Ovary (tissue), 9 donors: ENCODE measurements around the gene ATXN1. TPM values are rescaled to one million over a fixed set of nuclear protein-coding genes. Genes with fewer than 3 reads are reported as not detected.

ENCODE experiments used
- DNase-seq, 5 donors: peaks; one replicate each; pipeline ENCODE4 v3.0.0-alpha.2; 2019 to 2020
- H3K27ac ChIP-seq, 2 donors: fragments of 200-600 bp; one replicate each; pipeline versions ENCODE4 v1.5.1 to v1.8.0; 2019 to 2022
- H3K27me3 ChIP-seq: fragments of 200-600 bp; one replicate; pipeline ENCODE4 v1.8.0; 2022
- H3K36me3 ChIP-seq: fragments of 200-600 bp; sonication (generic); one replicate; pipeline ENCODE4 v1.5.1; 2019
- H3K4me1 ChIP-seq: one replicate; pipeline ENCODE4 v1.8.1; 2013; ENCODE audit warnings: mild to moderate bottlenecking, moderate library complexity; ENCODE audit not compliant: insufficient read depth
- H3K4me3 ChIP-seq: fragments of 200-600 bp; sonication (generic); one replicate; pipeline ENCODE4 v1.5.1; 2017
- H3K9me3 ChIP-seq, 2 donors: fragments of 200-600 bp in 1 of 2; sonication (generic) in 1 of 2; one replicate each; pipeline versions ENCODE4 v1.5.1 to v1.8.1; 2013 to 2019; ENCODE audit warnings: mild to moderate bottlenecking in 1 of 2, moderate library complexity in 1 of 2
- CTCF ChIP-seq, 3 donors: fragments of 450-650 bp in 2 of 3; fragments of 200-600 bp in 1 of 3; IDR thresholded peaks; one replicate each; pipeline versions ENCODE4 v1.5.1 to v1.8.0; 2016 to 2022; ENCODE audit warnings: antibody characterized with exemption in 3 of 3, mild to moderate bottlenecking in 1 of 3
- EP300 ChIP-seq: sonication (generic); formaldehyde crosslinking; IDR thresholded peaks from one replicate; pipeline ENCODE4 v1.6.1; 2017; ENCODE audit warnings: antibody characterized with exemption
- POLR2A ChIP-seq: fragments of 450-650 bp; IDR thresholded peaks from one replicate; pipeline ENCODE4 v1.6.1; 2017; ENCODE audit warnings: antibody characterized with exemption, mild to moderate bottlenecking, moderate library complexity
- WGBS, 3 donors: extraction: QIAGEN DNeasy Blood & Tissue Kit in 1 of 3; methylation state at CpG; one replicate each; pipeline versions ENCODE4 v1.1.5 to v1.1.7; 2013 to 2017; 5-methylcytosine and 5-hydroxymethylcytosine counted together
- intact Hi-C, 4 donors: fragments of 100-400 bp; cut with DNase I; formaldehyde crosslinking; loops; one replicate each; pipeline versions ENCODE4 v1.11.0 to v1.15.1; 2022 to 2023
- polyA plus RNA-seq, 2 donors: library from polyadenylated mRNA; stranded (reverse); fragments of 200-250 nt in 1 of 2; fragments of 350-450 nt in 1 of 2; fragmentation: Illumina TruSeq in 1 of 2; extraction: RNeasy Lipid Tissue Mini Kit (QIAGEN cat#74804) in 1 of 2; gene quantifications; one replicate each; pipeline ENCODE4 v1.2.3, GENCODE V29; 2013 to 2014
- total RNA-seq, 7 donors: library from RNA; depleted of rRNA in 2 of 7; stranded (reverse); fragments of >200 nt in 2 of 7; fragmentation: NEBNext Ultra II Directional in 3 of 7; extraction: Animal tissue kit (Norgen Biotek cat#: 25700) in 3 of 7; gene quantifications; one replicate each; pipeline versions ENCODE4 v1.1.0 to v1.2.4, GENCODE V29; 2016 to 2023
- donor health status: DM: no; HTN: no; CAD: no; lungs with moderate emphysema.
- donor health status: DM: no; HTN: no; CAD: no.
- donor health status: Bipolar disorder and iron deficiency.
- donor health status: DM: yes; HTN: yes; CAD: no.
- donor health status: DM: no; HTN: no; CAD: no.
- donor health status: DM: yes; HTN: yes; CAD: no.

ATXN1 gene
- total and polyA plus RNA-seq, 9 donors = 7.3 to 38.2 (median 30.4) TPM

GRCh38 chr6:16398587-16398986 is 362.7 kb downstream of the ATXN1 start:
- WGBS, 3 donors = 66 to 73% (median 69%) methylated on average over 5 of the region's 5 CpGs
- intact Hi-C loops = no loop called here
- Histone ChIP-seq H3K27ac (no peak overlapping the region), H3K9me3 (no peaks in the 10 kb centered on the region), H3K4me1 (peaks cover 2% of the 10 kb centered on the region), H3K4me3 (no peak overlapping the region), H3K36me3 (no peaks in the 10 kb centered on the region), H3K27me3 (no peaks in the 10 kb centered on the region)
- no peak for DNase-seq
- TF ChIP-seq POLR2A (no peak), CTCF (IDR thresholded peaks at IDR 0.05) (no peak), EP300 (no peak)

GRCh38 chr6:16397623-16398022 is 363.6 kb downstream of the ATXN1 start:
- intact Hi-C loops = no loop called here
- Histone ChIP-seq H3K4me1 (peaks cover 2% of the 10 kb centered on the region), H3K9me3 (no peaks in the 10 kb centered on the region), H3K36me3 (no peaks in the 10 kb centered on the region), H3K27ac (no peak overlapping the region), H3K27me3 (no peaks in the 10 kb centered on the region), H3K4me3 (no peak overlapping the region)
- WGBS, 3 donors = 67 to 79% (median 73%) methylated on average over 4 of the region's 4 CpGs
- DNase-seq = no peak
- no peak for TF ChIP-seq POLR2A
- TF ChIP-seq CTCF (IDR thresholded peaks at IDR 0.05) = no peak
- TF ChIP-seq EP300 = no peak

GRCh38 chr6:16396497-16397319 is 364.6 kb downstream of the ATXN1 start:
- Histone ChIP-seq H3K4me1 (peaks cover 4% of the 10 kb centered on the region), H3K27ac (no peak overlapping the region), H3K27me3 (no peaks in the 10 kb centered on the region), H3K4me3 (no peak overlapping the region), H3K9me3 (no peaks in the 10 kb centered on the region), H3K36me3 (no peaks in the 10 kb centered on the region)
- intact Hi-C loops = no loop called here
- TF ChIP-seq POLR2A (no peak), CTCF (IDR thresholded peaks at IDR 0.05) (no peak)
- WGBS, 3 donors = 82 to 87% (median 82%) methylated on average over 7 of the region's 7 CpGs
- no peak for DNase-seq

- H3K4me3 ChIP-seq = no peak overlapping the region
- TF ChIP-seq CTCF (IDR thresholded peaks at IDR 0.05) (no peak), EP300 (no peak), POLR2A (no peak)
- no peaks in the 10 kb centered on the region for H3K27me3 ChIP-seq
- WGBS, 3 donors = 86 to 99% (median 94%) methylated on average over 2 of the region's 2 CpGs
- peaks cover 6% of the 10 kb centered on the region for H3K4me1 ChIP-seq
- intact Hi-C loops = no loop called here
- H3K9me3 ChIP-seq = no peaks in the 10 kb centered on the region
- no peaks in the 10 kb centered on the region for H3K36me3 ChIP-seq
- DNase-seq = no peak
- H3K27ac ChIP-seq = no peak overlapping the region
Observed at GRCh38 chr6:16394632-16395031, 366.6 kb downstream of the ATXN1 start.
